Measurements from ENCODE around the gene NELFCD. TPM values are rescaled to one million over a fixed set of nuclear protein-coding genes. Genes with fewer than 3 reads are reported as not detected.

The NELFCD gene
- total RNA-seq, 1 experiment from 2014 or later: 88.2 TPM

DNA sequence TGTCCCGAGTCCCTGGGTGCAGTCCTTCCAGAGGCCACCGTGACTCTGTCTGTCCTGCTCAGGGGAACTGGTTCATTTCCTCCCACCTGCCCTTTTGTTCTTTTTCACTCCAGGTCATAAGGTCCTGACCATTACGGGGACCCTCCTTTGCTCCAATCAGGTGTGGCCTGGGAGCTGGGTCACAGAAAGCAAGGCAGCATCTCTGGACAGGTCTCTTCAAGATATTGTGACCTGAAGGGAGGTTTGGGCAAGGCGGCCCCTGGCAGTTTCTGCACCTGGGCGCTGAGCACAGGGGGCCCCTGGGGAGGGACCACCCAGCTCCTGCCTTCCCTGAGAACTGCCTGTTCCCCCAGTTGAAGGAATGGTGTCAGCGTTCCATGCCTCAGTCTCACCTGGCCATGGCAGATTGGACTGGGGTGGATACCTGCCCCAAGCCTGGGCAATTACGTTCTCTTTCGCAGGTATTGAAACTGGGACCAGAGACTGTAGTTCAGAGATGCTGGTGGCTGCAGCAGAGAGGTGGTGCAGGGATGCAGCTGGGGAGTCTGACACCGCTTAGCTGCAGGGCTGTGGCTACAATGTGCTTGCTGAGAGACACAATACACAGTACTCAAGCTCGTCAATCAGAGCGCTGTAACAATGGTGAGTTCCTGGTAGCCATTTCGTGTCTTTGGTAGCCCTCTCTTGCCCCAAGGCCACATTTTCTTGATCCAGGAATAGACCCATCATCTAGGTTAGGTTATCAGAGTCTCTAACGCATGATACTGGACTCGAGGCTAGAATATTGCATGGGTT lies 15.6 kb upstream of the NELFCD start:
- H3K4me3 ChIP-seq (replicated peaks in 1 of 2; ENCODE audit: low read depth in 1 of 2, low read length in 2 of 2): no peak overlapping the region
- DNase-seq (ENCODE audit: low read depth, low spot score) (no peak), ATAC-seq (no peak)
- H3K79me2 ChIP-seq (ENCODE audit: insufficient read depth, low read length): no peaks in the 10 kb centered on the region
- no TSS peak for BruUV-seq (replicated peaks)
- no peaks in the 10 kb centered on the region for H3K36me3 ChIP-seq (ENCODE audit: control insufficient read depth in 1 of 2, insufficient read depth in 2 of 2, low read length in 2 of 2)
- H3K9me3 ChIP-seq (ENCODE audit: control insufficient read depth in 1 of 2, insufficient read depth in 1 of 2, low read depth in 1 of 2, low read length in 2 of 2): peaks cover 0 to 5% of the 10 kb centered on the region in 2 experiments; a peak in 1 of 4 replicates
- intact Hi-C loops (cut with micrococcal nuclease): no loop called here
- no peak overlapping the region for H3K4me2 ChIP-seq (ENCODE audit: low read length)
- ChIA-PET POLR2A (no interaction called here), RAD21 (ENCODE audit: low non-redundant PET in 1 of 2, low total read pairs in 2 of 2, uncharacterized antibody in 2 of 2, unreplicated experiment in 2 of 2) (no interaction called here), CTCF (no interaction called here)
- TF ChIP-seq RAD21 (IDR thresholded peaks at IDR 0.05; ENCODE audit: low read depth): no peak
- no peak for TF ChIP-seq ZNF274 (IDR thresholded peaks at IDR 0.05; ENCODE audit: low read depth, low read length)
- TF ChIP-seq TCF7L2 (IDR thresholded peaks at IDR 0.05; ENCODE audit: borderline replicate concordance, extremely low read depth, insufficient read depth, insufficient read length): no peak
- no peak for TF ChIP-seq FOSL1 (IDR thresholded peaks at IDR 0.05; ENCODE audit: low read depth)
- TF ChIP-seq CEBPB (IDR thresholded peaks at IDR 0.05; ENCODE audit: low read depth): no peak
- no peak for TF ChIP-seq ZFX (IDR thresholded peaks at IDR 0.05)
- no peak for TF ChIP-seq ELF1 (IDR thresholded peaks at IDR 0.05; ENCODE audit: borderline replicate concordance, low read depth)
- no peak for TF ChIP-seq POLR2A (IDR thresholded peaks at IDR 0.05; ENCODE audit: borderline replicate concordance, extremely low read depth, insufficient read depth, insufficient read length)
- no peak for TF ChIP-seq YY1 (IDR thresholded peaks at IDR 0.05; ENCODE audit: extremely low read depth, insufficient replicate concordance, low read depth, low read length)
- TF ChIP-seq EGR1 (IDR thresholded peaks at IDR 0.05; ENCODE audit: low read depth): no peak
- no peak for TF ChIP-seq SRF (IDR thresholded peaks at IDR 0.05; ENCODE audit: low read depth)
- no peak for TF ChIP-seq MAX (IDR thresholded peaks at IDR 0.05)
- TF ChIP-seq SP1 (IDR thresholded peaks at IDR 0.05; ENCODE audit: low read depth): no peak
- no peak for TF ChIP-seq SIN3A (IDR thresholded peaks at IDR 0.05; ENCODE audit: low read depth)
- no peak for TF ChIP-seq POLR2AphosphoS5 (IDR thresholded peaks at IDR 0.05; ENCODE audit: low read depth, low read length)
- no peak for TF ChIP-seq CBX3 (IDR thresholded peaks at IDR 0.05; ENCODE audit: low read depth)
- no peak overlapping the region for H2AFZ ChIP-seq (ENCODE audit: low read depth, low read length, poor library complexity, severe bottlenecking)
- no peaks in the 10 kb centered on the region for H3K4me1 ChIP-seq (ENCODE audit: control insufficient read depth in 1 of 2, insufficient read depth in 2 of 2, low read length in 2 of 2)
- H3K27me3 ChIP-seq (ENCODE audit: insufficient read depth, low read length): no peaks in the 10 kb centered on the region
- no peaks in the 10 kb centered on the region for H4K20me1 ChIP-seq (ENCODE audit: insufficient read depth)
- no peaks in the 10 kb centered on the region for H3K9me2 ChIP-seq (ENCODE audit: insufficient read depth)
- H3K9ac ChIP-seq (ENCODE audit: low read length): no peak overlapping the region
- H3K27ac ChIP-seq (ENCODE audit: low read depth, low read length): no peak overlapping the region
